ENCODE measurements around the gene FMNL2. TPM values are rescaled to one million over a fixed set of nuclear protein-coding genes. Genes with fewer than 3 reads are reported as not detected.
"Not testable (repeated sequence)": the region's sequence is repeated elsewhere in the genome, so short reads cannot be mapped to it uniquely, and the experiment has no call there.

FMNL2 gene
- total RNA-seq, 1 experiment from 2014 or later = 46.5 TPM

DNA sequence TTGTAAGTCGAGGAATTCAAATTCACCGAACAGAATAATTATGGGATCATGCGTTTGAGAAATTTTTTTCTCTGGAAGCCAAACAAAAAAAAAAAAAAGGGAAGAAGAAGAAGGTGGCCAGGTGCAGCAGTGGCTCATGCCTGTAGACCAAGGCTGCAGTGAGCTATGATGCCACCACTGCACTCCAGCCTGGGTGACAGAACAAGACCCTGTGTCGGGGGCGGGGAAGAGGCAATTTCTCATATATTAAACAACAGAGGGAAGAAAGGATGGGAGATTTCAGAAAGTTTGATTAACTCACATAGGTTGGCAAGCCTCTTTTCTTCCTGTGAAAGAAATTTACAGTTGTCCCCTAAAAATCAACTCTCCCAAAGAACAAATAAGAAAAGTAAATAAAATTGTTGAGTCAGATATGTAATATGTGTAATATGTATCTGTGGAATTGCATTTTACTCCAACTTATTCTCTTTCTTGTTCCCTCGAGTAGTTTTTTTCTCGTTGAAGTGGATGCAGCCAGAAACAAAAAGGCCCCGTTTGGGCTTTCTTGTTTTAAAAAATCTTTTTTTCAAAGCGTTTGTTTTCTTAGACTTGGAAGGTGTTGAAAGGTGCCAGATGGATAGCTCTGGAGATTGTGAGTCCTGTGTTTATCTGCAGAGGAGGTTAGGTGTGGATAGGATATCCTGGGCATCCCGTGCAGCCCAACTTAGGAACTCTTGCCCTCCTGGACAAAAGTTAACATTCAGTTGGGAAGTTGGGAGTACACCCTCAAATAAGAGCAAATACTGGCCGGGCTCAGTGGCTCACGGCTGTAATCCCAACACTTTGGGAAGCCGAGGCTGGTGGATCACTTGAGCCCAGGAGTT, 25.4 kb upstream of the FMNL2 start:
- H3K4me1 Mint-ChIP-seq (ENCODE audit: low read depth, unreplicated experiment) = peaks cover 11% of the 10 kb centered on the region
- H3K27me3 Mint-ChIP-seq (ENCODE audit: unreplicated experiment) = no peaks in the 10 kb centered on the region
- DNase-seq = no peak
- no peaks in the 10 kb centered on the region for H3K36me3 Mint-ChIP-seq (ENCODE audit: insufficient read depth, unreplicated experiment)
- no TSS peak for BruUV-seq (replicated peaks)
- H3K9me3 Mint-ChIP-seq (ENCODE audit: low read depth, unreplicated experiment) = peaks cover 3% of the 10 kb centered on the region
- CTCF ChIA-PET = no interaction called here
- H3K27ac Mint-ChIP-seq (ENCODE audit: unreplicated experiment) = no peak overlapping the region
- intact Hi-C loops (cut with micrococcal nuclease; ENCODE audit: unreplicated experiment) = no loop called here
- no peak overlapping the region for H3K4me3 Mint-ChIP-seq (ENCODE audit: low read depth, unreplicated experiment)
- TF ChIP-seq, protein P1, sequence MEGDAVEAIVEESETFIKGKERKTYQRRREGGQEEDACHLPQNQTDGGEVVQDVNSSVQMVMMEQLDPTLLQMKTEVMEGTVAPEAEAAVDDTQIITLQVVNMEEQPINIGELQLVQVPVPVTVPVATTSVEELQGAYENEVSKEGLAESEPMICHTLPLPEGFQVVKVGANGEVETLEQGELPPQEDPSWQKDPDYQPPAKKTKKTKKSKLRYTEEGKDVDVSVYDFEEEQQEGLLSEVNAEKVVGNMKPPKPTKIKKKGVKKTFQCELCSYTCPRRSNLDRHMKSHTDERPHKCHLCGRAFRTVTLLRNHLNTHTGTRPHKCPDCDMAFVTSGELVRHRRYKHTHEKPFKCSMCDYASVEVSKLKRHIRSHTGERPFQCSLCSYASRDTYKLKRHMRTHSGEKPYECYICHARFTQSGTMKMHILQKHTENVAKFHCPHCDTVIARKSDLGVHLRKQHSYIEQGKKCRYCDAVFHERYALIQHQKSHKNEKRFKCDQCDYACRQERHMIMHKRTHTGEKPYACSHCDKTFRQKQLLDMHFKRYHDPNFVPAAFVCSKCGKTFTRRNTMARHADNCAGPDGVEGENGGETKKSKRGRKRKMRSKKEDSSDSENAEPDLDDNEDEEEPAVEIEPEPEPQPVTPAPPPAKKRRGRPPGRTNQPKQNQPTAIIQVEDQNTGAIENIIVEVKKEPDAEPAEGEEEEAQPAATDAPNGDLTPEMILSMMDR (IDR thresholded peaks at IDR 0.05; ENCODE audit: unreplicated experiment) = no peak

DNA sequence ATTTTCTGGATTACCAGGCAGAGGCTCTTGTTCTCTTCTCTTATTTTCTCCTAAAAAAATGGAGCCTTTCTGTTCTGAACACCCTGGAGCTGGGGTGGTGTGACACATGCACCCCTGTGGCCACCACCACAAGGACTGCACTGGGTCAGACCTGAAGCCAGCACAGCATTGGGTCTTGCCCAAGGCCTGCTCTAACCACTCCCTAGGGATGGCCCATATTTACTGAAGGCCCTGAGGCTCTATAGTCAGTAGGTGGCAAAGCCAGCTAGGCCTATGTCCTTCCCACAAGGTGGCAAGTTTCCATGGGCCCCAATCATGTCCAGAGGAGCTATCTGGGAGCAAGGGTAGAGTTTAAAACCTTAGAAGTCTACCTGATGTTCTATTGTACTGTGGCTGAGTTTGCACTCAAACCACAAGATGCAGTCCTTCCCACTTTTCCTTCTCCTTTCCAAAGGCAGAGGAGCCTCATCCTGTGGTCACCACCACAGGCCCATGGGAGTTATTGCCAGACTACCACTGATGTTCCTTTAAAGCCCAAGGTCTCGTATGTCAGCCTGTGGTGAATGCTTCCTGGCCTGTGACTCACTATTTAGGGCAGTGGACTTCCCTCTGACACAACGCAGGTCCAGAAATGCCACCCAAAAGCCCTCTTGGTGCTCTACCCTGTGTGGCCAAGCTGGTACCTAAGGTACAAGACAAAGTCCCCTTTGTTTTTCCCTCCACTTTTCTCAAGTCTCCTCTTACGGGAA, 15.0 kb upstream of the FMNL2 start:
- Mint-ChIP-seq H3K4me1 (ENCODE audit: low read depth, unreplicated experiment) (no peaks in the 10 kb centered on the region), H3K9me3 (ENCODE audit: low read depth, unreplicated experiment) (no peaks in the 10 kb centered on the region), H3K36me3 (ENCODE audit: insufficient read depth, unreplicated experiment) (no peaks in the 10 kb centered on the region), H3K27me3 (ENCODE audit: unreplicated experiment) (no peaks in the 10 kb centered on the region), H3K27ac (ENCODE audit: unreplicated experiment) (no peak overlapping the region), H3K4me3 (ENCODE audit: low read depth, unreplicated experiment) (no peak overlapping the region)
- CTCF ChIA-PET = no interaction called here
- intact Hi-C loops (cut with micrococcal nuclease; ENCODE audit: unreplicated experiment) = no loop called here
- DNase-seq = no peak
- TF ChIP-seq, protein P1 (IDR thresholded peaks at IDR 0.05; ENCODE audit: unreplicated experiment) = no peak
- BruUV-seq (replicated peaks) = no TSS peak

DNA sequence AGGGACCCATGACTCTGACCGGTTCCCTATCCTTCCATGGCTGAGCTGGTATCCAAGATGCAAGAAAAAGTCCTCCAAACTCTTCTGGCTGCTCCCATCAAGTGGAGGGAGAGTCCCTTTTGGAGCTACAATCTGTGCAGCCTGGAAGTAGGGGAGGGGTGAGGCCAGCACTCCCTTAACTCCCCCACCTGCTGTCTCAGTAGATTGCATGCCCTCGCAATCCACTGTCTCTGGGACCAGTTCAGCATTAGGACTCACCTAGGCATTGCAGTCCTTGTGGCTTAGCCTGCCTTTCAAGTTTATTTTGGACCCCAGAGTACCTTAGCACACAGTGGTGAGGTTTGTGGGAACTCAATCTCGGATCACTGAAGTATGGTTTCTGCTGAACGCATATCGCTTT, 14.2 kb upstream of the FMNL2 start:
- no peaks in the 10 kb centered on the region for H3K9me3 Mint-ChIP-seq (ENCODE audit: low read depth, unreplicated experiment)
- H3K27me3 Mint-ChIP-seq (ENCODE audit: unreplicated experiment) = no peaks in the 10 kb centered on the region
- CTCF ChIA-PET = no interaction called here
- TF ChIP-seq, protein P1 (IDR thresholded peaks at IDR 0.05; ENCODE audit: unreplicated experiment) = no peak
- no peak overlapping the region for H3K27ac Mint-ChIP-seq (ENCODE audit: unreplicated experiment)
- no TSS peak for BruUV-seq (replicated peaks)
- no peak for DNase-seq
- intact Hi-C loops (cut with micrococcal nuclease; ENCODE audit: unreplicated experiment) = no loop called here
- no peaks in the 10 kb centered on the region for H3K36me3 Mint-ChIP-seq (ENCODE audit: insufficient read depth, unreplicated experiment)
- no peaks in the 10 kb centered on the region for H3K4me1 Mint-ChIP-seq (ENCODE audit: low read depth, unreplicated experiment)
- no peak overlapping the region for H3K4me3 Mint-ChIP-seq (ENCODE audit: low read depth, unreplicated experiment)

DNA sequence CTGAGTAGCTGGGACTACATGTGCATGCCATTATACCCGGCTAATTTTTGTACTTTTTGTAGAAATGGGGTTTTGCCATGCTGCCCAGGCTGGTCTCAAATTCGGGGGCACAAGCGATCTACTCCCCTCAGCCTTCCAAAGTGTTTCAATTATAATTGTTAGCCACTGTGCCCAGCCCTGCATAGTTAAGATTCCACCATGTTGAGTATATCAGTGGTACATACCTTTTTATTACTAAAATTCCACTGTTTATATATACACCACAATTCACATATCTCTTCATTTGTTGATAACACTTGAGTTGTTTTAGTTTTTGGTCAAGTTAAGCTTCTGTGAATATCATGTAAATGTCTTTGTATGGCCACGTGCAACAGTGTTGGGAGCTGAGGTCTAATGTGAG, 12.8 kb upstream of the FMNL2 start:
- Mint-ChIP-seq H3K36me3 (ENCODE audit: insufficient read depth, unreplicated experiment) (no peaks in the 10 kb centered on the region), H3K27ac (ENCODE audit: unreplicated experiment) (no peak overlapping the region), H3K9me3 (ENCODE audit: low read depth, unreplicated experiment) (no peaks in the 10 kb centered on the region), H3K4me1 (ENCODE audit: low read depth, unreplicated experiment) (no peaks in the 10 kb centered on the region), H3K27me3 (ENCODE audit: unreplicated experiment) (no peaks in the 10 kb centered on the region), H3K4me3 (ENCODE audit: low read depth, unreplicated experiment) (no peak overlapping the region)
- intact Hi-C loops (cut with micrococcal nuclease; ENCODE audit: unreplicated experiment) = no loop called here
- DNase-seq = no peak
- TF ChIP-seq, protein P1 (IDR thresholded peaks at IDR 0.05; ENCODE audit: unreplicated experiment) = no peak
- no TSS peak for BruUV-seq (replicated peaks)
- CTCF ChIA-PET = no interaction called here

DNA sequence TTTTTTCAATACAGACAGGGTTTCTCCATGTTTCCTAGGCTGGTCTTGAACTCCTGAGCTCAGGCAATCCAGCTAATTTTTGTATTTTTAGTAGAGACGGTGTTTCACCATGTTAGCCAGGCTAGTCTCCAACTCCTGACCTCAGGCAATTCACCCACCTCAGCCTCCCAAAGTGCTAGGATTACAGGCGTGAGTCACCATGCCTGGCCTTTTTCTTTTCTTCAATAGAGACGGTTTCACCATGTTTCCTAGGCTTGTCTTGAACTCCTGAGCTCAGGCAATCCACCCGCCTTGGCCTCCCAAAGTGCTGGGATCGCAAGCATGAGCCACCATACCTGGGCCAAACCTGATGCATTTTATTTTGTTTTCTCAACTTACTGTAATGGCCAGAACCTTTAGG, 9.8 kb upstream of the FMNL2 start:
- H3K27ac Mint-ChIP-seq (ENCODE audit: unreplicated experiment); H3K9me3 Mint-ChIP-seq (ENCODE audit: low read depth, unreplicated experiment); CTCF ChIA-PET; H3K4me3 Mint-ChIP-seq (ENCODE audit: low read depth, unreplicated experiment); H3K4me1 Mint-ChIP-seq (ENCODE audit: low read depth, unreplicated experiment); H3K27me3 Mint-ChIP-seq (ENCODE audit: unreplicated experiment); DNase-seq; intact Hi-C loops (cut with micrococcal nuclease; ENCODE audit: unreplicated experiment); H3K36me3 Mint-ChIP-seq (ENCODE audit: insufficient read depth, unreplicated experiment); BruUV-seq (replicated peaks): not testable (repeated sequence)

All from Calu3 (cell line).